ENCODE results near the gene PPP1CB.

DNA sequence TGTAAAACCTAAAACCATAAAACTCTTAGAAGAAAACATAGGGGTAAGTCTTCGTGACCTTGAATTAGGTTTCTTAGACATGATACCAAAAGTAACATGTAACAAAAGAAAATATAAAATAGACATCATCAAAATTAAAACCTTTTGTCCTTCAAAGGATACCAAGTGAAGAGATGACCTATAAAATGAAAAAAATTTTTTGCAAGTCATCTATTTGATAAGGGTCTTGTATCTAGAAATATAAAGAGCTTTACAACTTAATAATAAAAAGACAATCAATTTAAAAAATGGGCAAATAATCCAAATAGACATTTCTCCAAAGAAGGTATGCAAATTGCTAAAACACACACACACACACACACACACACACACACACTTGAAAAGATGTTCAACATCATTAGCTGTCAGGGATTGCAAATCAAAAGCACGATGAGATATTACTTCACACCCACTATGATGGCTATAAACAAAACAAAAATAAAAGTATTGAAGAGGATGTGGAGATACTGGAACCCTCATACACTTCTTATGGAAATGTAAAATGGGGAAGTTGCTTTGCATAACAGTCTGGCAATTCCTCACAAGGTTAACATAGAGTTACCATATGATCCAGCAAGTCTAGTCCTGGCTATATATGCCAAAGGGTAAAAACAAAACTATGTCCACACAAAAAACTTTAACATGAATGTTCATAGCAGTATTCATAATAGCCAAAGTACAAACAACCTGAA, 82.3 kb downstream of the PPP1CB start:
- TF ChIP-seq, protein P1, sequence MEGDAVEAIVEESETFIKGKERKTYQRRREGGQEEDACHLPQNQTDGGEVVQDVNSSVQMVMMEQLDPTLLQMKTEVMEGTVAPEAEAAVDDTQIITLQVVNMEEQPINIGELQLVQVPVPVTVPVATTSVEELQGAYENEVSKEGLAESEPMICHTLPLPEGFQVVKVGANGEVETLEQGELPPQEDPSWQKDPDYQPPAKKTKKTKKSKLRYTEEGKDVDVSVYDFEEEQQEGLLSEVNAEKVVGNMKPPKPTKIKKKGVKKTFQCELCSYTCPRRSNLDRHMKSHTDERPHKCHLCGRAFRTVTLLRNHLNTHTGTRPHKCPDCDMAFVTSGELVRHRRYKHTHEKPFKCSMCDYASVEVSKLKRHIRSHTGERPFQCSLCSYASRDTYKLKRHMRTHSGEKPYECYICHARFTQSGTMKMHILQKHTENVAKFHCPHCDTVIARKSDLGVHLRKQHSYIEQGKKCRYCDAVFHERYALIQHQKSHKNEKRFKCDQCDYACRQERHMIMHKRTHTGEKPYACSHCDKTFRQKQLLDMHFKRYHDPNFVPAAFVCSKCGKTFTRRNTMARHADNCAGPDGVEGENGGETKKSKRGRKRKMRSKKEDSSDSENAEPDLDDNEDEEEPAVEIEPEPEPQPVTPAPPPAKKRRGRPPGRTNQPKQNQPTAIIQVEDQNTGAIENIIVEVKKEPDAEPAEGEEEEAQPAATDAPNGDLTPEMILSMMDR (IDR thresholded peaks at IDR 0.05; ENCODE audit: low read depth, low read length, poor library complexity, severe bottlenecking), result no peak
- TF ChIP-seq EZH2phosphoT487 (IDR thresholded peaks at IDR 0.05; ENCODE audit: borderline replicate concordance, low read length), result no peak

Data from DOHH2 (cell line).